RWPE2 (cell line): ENCODE measurements around the gene KLHL29.

Experiments used
- ATAC-seq: fragments of 200-7000 bp; cut with Tn5 transposase; 3 replicates; pipeline ENCODE4 v1.9.1; 2021; ENCODE audit warnings: low read depth
- DNase-seq: peaks from one replicate; pipeline ENCODE4 v3.0.0-alpha.2; 2020; ENCODE audit warnings: low spot score
- H3K27ac ChIP-seq: fragments of 450-650 bp; 2 replicates; pipeline ENCODE4 v1.5.1; 2017; ENCODE audit warnings: mild to moderate bottlenecking; ENCODE audit not compliant: poor library complexity, severe bottlenecking
- H3K27me3 ChIP-seq: fragments of 250-450 bp; sonication (Bioruptor Pico); 2 replicates; pipeline ENCODE4 v1.5.1; 2021; ENCODE audit warnings: mild to moderate bottlenecking, moderate library complexity; ENCODE audit not compliant: insufficient read depth, poor library complexity, severe bottlenecking
- H3K36me3 ChIP-seq: fragments of 250-450 bp; sonication (Bioruptor Pico); 2 replicates; pipeline ENCODE4 v1.5.1; 2020; ENCODE audit warnings: low read depth, mild to moderate bottlenecking, moderate library complexity
- H3K4me1 ChIP-seq: fragments of 250-450 bp; sonication (Bioruptor Pico); 2 replicates; pipeline ENCODE4 v1.5.1; 2021; ENCODE audit warnings: mild to moderate bottlenecking, moderate library complexity; ENCODE audit not compliant: insufficient read depth, poor library complexity, severe bottlenecking
- H3K4me3 ChIP-seq: fragments of 250-450 bp; sonication (Bioruptor Pico); 2 replicates; pipeline ENCODE4 v1.5.1; 2021; ENCODE audit warnings: mild to moderate bottlenecking, moderate library complexity; ENCODE audit not compliant: severe bottlenecking
- H3K9me3 ChIP-seq: fragments of 250-450 bp; sonication (Bioruptor Pico); 2 replicates; pipeline ENCODE4 v1.5.1; 2021; ENCODE audit warnings: mild to moderate bottlenecking, moderate library complexity; ENCODE audit not compliant: severe bottlenecking
- CTCF ChIP-seq: fragments of 450-650 bp; IDR thresholded peaks from one replicate; pipeline ENCODE4 v1.5.1; 2017; ENCODE audit warnings: mild to moderate bottlenecking, moderate library complexity; ENCODE audit not compliant: poor library complexity, severe bottlenecking

The KLHL29 gene

GRCh38 chr2:23757686-23758433 lies 372.9 kb downstream of the KLHL29 start:
- ATAC-seq: peak; percentile 82
- no peak overlapping the region for H3K4me3 ChIP-seq

More at GRCh38 chr2:23757686-23758433, 372.9 kb downstream of the KLHL29 start:
- DNase-seq: no peak
- Histone ChIP-seq H3K9me3 (no peaks in the 10 kb centered on the region), H3K27ac (no peak overlapping the region), H3K36me3 (peaks cover 17% of the 10 kb centered on the region; the same call in 1 of the 2 replicates), H3K4me1 (peaks cover 24% of the 10 kb centered on the region), H3K27me3 (no peaks in the 10 kb centered on the region)
- TF ChIP-seq CTCF: no peak
